K562 (cell line): Measurements from ENCODE around the gene TRIM23. TPM values are rescaled to one million over a fixed set of nuclear protein-coding genes. Genes with fewer than 3 reads are reported as not detected.
"Not testable (repeated sequence)": the region's sequence is repeated elsewhere in the genome, so short reads cannot be mapped to it uniquely, and the experiment has no call there.

ENCODE experiments used
- ATAC-seq: fragments of 200-7000 bp; cut with Tn5 transposase; 3 replicates; pipeline ENCODE4 v1.9.1; 2020; ENCODE audit warnings: moderate library complexity
- BruUV-seq: library from RNA; stranded (reverse); fragments of 400-500 nt; replicated peaks from 2 replicates; lab custom pipeline; 2021; lab: Mats Ljungman, UMichigan
- CTCF ChIA-PET: fragments of 300-600 bp; formaldehyde crosslinking; extraction: SDS; loops from one replicate; lab custom pipeline; 2021; ENCODE audit warnings: low intra/inter-chr PET ratio; lab: Yijun Ruan, JAX
- POLR2A ChIA-PET: fragments of 300-600, 350-650 bp; sonication (Branson Sonifier 250); formaldehyde crosslinking; extraction: SDS; loops from one replicate; lab custom pipeline; 2021; ENCODE audit warnings: antibody characterized with exemption, inconsistent platforms; lab: Yijun Ruan, JAX
- DNase-seq, 4 experiments: peaks; one replicate each; pipeline versions ENCODE4 v3.0.0 to v3.0.0-alpha.2; 2011 to 2018; ENCODE audit warnings: low spot score in 3 of 4, mixed read lengths in 3 of 4; ENCODE audit errors: extremely low read depth in 1 of 4
- FAIRE-seq: peaks from 2 replicates; lab custom pipeline; 2011; peaks lifted over from hg19 to GRCh38; lab: Jason Lieb, UNC
- H2AFZ ChIP-seq: 2 replicates; pipeline ENCODE4 v1.6.0; 2011; ENCODE audit warnings: low read depth, low read length, control low read depth, inconsistent platforms
- H3K27ac ChIP-seq: fragments of 200-600 bp; 3 replicates; pipeline ENCODE4 v1.8.0; 2011; ENCODE audit warnings: low read depth, mild to moderate bottlenecking, control low read depth, inconsistent platforms, low read length, moderate library complexity, mixed read lengths; ENCODE audit errors: extremely low read depth
- H3K27me3 ChIP-seq, 2 experiments: fragments of 300-600 bp in 1 of 2; 2 replicates in 1 of 2; 3 replicates in 1 of 2; pipeline versions ENCODE4 v1.6.0 to v1.8.0; 2011; ENCODE audit warnings: inconsistent platforms in 2 of 2, low read length in 2 of 2, mild to moderate bottlenecking in 1 of 2, mixed read lengths in 1 of 2, moderate library complexity in 1 of 2; ENCODE audit not compliant: control insufficient read depth in 2 of 2, insufficient read depth in 2 of 2
- H3K36me3 ChIP-seq: fragments of 300-600 bp; 3 replicates; pipeline ENCODE4 v1.8.0; 2011; ENCODE audit warnings: mild to moderate bottlenecking, low read length, inconsistent platforms; ENCODE audit not compliant: control insufficient read depth, insufficient read depth
- H3K4me1 ChIP-seq, 2 experiments: fragments of 200-600 bp in 1 of 2; replicated peaks in 1 of 2; 2 replicates in 1 of 2; 3 replicates in 1 of 2; pipeline versions ENCODE4 v1.5.1 to v1.8.0; 2011; ENCODE audit warnings: inconsistent platforms in 2 of 2, low read length in 2 of 2, mild to moderate bottlenecking in 1 of 2, mixed read lengths in 1 of 2, moderate library complexity in 1 of 2; ENCODE audit not compliant: control insufficient read depth in 2 of 2, insufficient read depth in 2 of 2
- H3K4me2 ChIP-seq: 2 replicates; pipeline ENCODE4 v1.6.1; 2011; ENCODE audit warnings: low read length, control low read depth, inconsistent platforms, mixed read lengths; ENCODE audit not compliant: insufficient read depth
- H3K4me3 ChIP-seq: fragments of 200-600 bp; sonication (generic), shearing (Covaris generic); 2 replicates; pipeline ENCODE4 v1.5.1; 2016; ENCODE audit warnings: control low read depth, inconsistent platforms
- H3K79me2 ChIP-seq: fragments of 200-600 bp; 3 replicates; pipeline ENCODE4 v1.8.0; 2011; ENCODE audit warnings: low read length, inconsistent platforms; ENCODE audit not compliant: control insufficient read depth, insufficient read depth
- H3K9ac ChIP-seq, 2 experiments: 2 replicates each; pipeline versions ENCODE4 v1.6.0 to v1.6.1; 2011; ENCODE audit warnings: low read depth in 2 of 2, low read length in 2 of 2, control low read depth in 1 of 2, inconsistent platforms in 1 of 2, mild to moderate bottlenecking in 1 of 2, mixed read lengths in 1 of 2; ENCODE audit not compliant: insufficient read depth in 1 of 2
- H3K9me1 ChIP-seq: one replicate; pipeline ENCODE4 v1.6.0; 2011; ENCODE audit warnings: inconsistent platforms, mild to moderate bottlenecking, low read length, moderate library complexity; ENCODE audit not compliant: control insufficient read depth, insufficient read depth
- H3K9me3 ChIP-seq: replicated peaks from 2 replicates; pipeline ENCODE4 v1.5.1; 2011; ENCODE audit warnings: low read depth, low read length, inconsistent platforms; ENCODE audit not compliant: control insufficient read depth, insufficient read depth
- H4K20me1 ChIP-seq: replicated peaks from 2 replicates; pipeline ENCODE4 v1.6.1; 2011; ENCODE audit warnings: low read length, inconsistent platforms, mixed read lengths; ENCODE audit not compliant: control insufficient read depth, insufficient read depth
- C11orf30 ChIP-seq: fragments of 450-650 bp; IDR thresholded peaks from 2 replicates; pipeline ENCODE4 v1.6.1; 2016; ENCODE audit warnings: low read depth, mild to moderate bottlenecking
- CEBPB ChIP-seq: fragments of 450-650 bp; IDR thresholded peaks from 2 replicates; pipeline ENCODE4 v1.6.1; 2016; ENCODE audit warnings: missing genetic modification characterization, missing compliant biosample characterization
- CEBPG ChIP-seq, 3 experiments: fragments of 200-800 bp in 1 of 3; sonication (Bioruptor generic) in 1 of 3; sonication (generic) in 1 of 3; formaldehyde crosslinking in 1 of 3; IDR thresholded peaks in 2 of 3; conservative IDR thresholded peaks in 1 of 3; 2 replicates each; pipeline versions ENCODE4 v1.6.1 to v1.8.0; 2016 to 2022; ENCODE audit warnings: missing compliant biosample characterization in 2 of 3, missing genetic modification characterization in 2 of 3, mild to moderate bottlenecking in 1 of 3, missing genetic modification reagents in 1 of 3
- GTF2E2 ChIP-seq: fragments of 200-800 bp; sonication (Bioruptor generic); IDR thresholded peaks from 2 replicates; pipeline ENCODE4 v1.6.1; 2016; ENCODE audit warnings: missing genetic modification characterization, missing compliant biosample characterization
- HDAC3 ChIP-seq: fragments of 450-650 bp; IDR thresholded peaks from 2 replicates; pipeline ENCODE4 v1.6.1; 2018; ENCODE audit warnings: borderline replicate concordance, mild to moderate bottlenecking, moderate library complexity; ENCODE audit not compliant: partially characterized antibody
- HNRNPL ChIP-seq: fragments of 200-400 bp; formaldehyde crosslinking; IDR thresholded peaks from 2 replicates; pipeline ENCODE4 v1.6.1; 2017; ENCODE audit warnings: low read depth, mild to moderate bottlenecking, low read length
- NR2C2 ChIP-seq, 2 experiments: fragments of 200-800 bp in 1 of 2; sonication (Bioruptor generic) in 1 of 2; sonication (generic) in 1 of 2; formaldehyde crosslinking in 1 of 2; IDR thresholded peaks; 2 replicates each; pipeline versions ENCODE4 v1.6.1 to v1.8.0; 2016 to 2022; ENCODE audit warnings: mild to moderate bottlenecking in 1 of 2, missing compliant biosample characterization in 1 of 2, missing genetic modification characterization in 1 of 2, missing genetic modification reagents in 1 of 2
- RAD51 ChIP-seq: fragments of 450-650 bp; IDR thresholded peaks from 2 replicates; pipeline ENCODE4 v1.7.1; 2016; ENCODE audit warnings: low read depth, mild to moderate bottlenecking, borderline replicate concordance
- TFAM ChIP-seq: fragments of 250-450 bp; sonication (Bioruptor Pico); conservative IDR thresholded peaks from 2 replicates; pipeline ENCODE4 v1.5.0; 2021; ENCODE audit warnings: mild to moderate bottlenecking, moderate library complexity
- ZBTB1 ChIP-seq: sonication (generic); formaldehyde crosslinking; IDR thresholded peaks from 2 replicates; pipeline ENCODE4 v1.8.1; 2023; ENCODE audit warnings: missing genetic modification reagents, low read depth, mild to moderate bottlenecking, borderline replicate concordance
- ZNF347 ChIP-seq: fragments of 450-650 bp; formaldehyde crosslinking; IDR thresholded peaks from 2 replicates; pipeline ENCODE4 v1.4.0; 2020; ENCODE audit warnings: low read depth, mild to moderate bottlenecking, moderate library complexity
- ZSCAN32 ChIP-seq: fragments of 450-650 bp; formaldehyde crosslinking; IDR thresholded peaks from 2 replicates; pipeline ENCODE4 v1.4.0; 2020; ENCODE audit warnings: mild to moderate bottlenecking, moderate library complexity
- WGBS: fragments of 100-300 bp; shearing (Covaris generic); methylation state at CpG from one replicate; pipeline ENCODE4 v1.1.6; 2016; ENCODE audit warnings: low coverage, mixed read lengths; ENCODE audit not compliant: insufficient coverage; ENCODE audit errors: missing lambda C conversion rate; 5-methylcytosine and 5-hydroxymethylcytosine counted together
- in situ Hi-C: fragments of 300-500 bp; cut with MboI; formaldehyde crosslinking; loops from 4 replicates; pipeline ENCODE4 v1.15.0; 2018; ENCODE audit warnings: inconsistent platforms, mixed read lengths
- intact Hi-C: fragments of 100-400 bp; cut with micrococcal nuclease; formaldehyde crosslinking; loops from 2 replicates; pipeline ENCODE4 v1.14.2; 2022
- polyA plus RNA-seq, 8 experiments: library from polyadenylated mRNA; depleted of rRNA in 4 of 8; stranded (reverse) in 5 of 8; unstranded in 3 of 8; fragments of >200 nt; fragmentation: Nextera tagmentation in 2 of 8; fragmentation: Illumina TruSeq in 1 of 8; extraction: Ambion mirVana in 2 of 8; extraction: Trizol in 1 of 8; gene quantifications; 2 replicates each; pipeline versions ENCODE4 v1.2.1 to v1.2.3, GENCODE V29; 2011 to 2014; ENCODE audit warnings: inconsistent platforms in 1 of 8, missing spikeins in 1 of 8
- total RNA-seq, 7 experiments: library from RNA; depleted of rRNA in 6 of 7; stranded (reverse); fragments of >200 nt in 6 of 7; fragmentation: Illumina TruSeq in 2 of 7; extraction: Trizol in 2 of 7; gene quantifications; 2 replicates each; pipeline versions ENCODE4 v1.2.1 to v1.2.3, GENCODE V29; 2011 to 2021; ENCODE audit warnings: low replicate concordance in 1 of 7
- TF ChIP-seq, protein P1 (sequence below): sonication (generic); formaldehyde crosslinking; IDR thresholded peaks from 2 replicates; pipeline ENCODE4 v1.8.1; 2022; ENCODE audit warnings: missing genetic modification reagents

The TRIM23 gene
- total and polyA plus RNA-seq, 9 of the 15 experiments (the other 6 are each of a cell fraction or from before 2014, with no cell fraction given), result 2.4 to 8.5 (median 4.9) TPM

DNA sequence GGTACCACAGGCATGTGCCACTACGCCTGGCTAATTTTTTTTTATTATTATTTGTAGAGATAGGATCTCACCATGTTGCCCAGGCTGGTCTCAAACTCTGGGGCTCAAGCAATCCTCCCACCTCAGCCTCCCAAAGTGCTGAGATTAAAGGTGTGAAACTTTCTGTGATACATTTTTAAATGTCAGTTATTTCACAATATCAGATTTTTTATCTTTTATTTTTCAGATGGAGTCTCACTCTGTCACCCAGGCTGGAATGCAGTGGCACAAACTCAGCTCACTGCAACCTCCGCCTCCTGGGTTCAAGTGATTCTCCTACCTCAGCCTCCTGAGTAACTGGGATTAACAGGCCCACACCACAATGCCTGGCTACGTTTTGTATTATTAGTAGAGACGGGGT, 2.2 kb downstream of the TRIM23 start:
- BruUV-seq; H4K20me1 ChIP-seq; in situ Hi-C loops; H3K36me3 ChIP-seq; H3K9me1 ChIP-seq; H3K27me3 ChIP-seq; H3K4me3 ChIP-seq; CTCF ChIA-PET; ATAC-seq; FAIRE-seq; DNase-seq; H3K27ac ChIP-seq; H3K9me3 ChIP-seq; TF ChIP-seq CEBPG, NR2C2 (CRISPR knock-in tag; IDR thresholded peaks at IDR 0.05): not testable (repeated sequence)
- intact Hi-C loops, result loop anchor here (10.0 kb wide), 1 partner anchor 303 kb away; the partner anchor contains the start of gene ERBIN
- Histone ChIP-seq H3K4me1 (peaks cover 6 to 14% of the 10 kb centered on the region in 2 experiments), H3K4me2 (peak overlapping the region; percentile 95), H3K9ac (peak overlapping the region in 1 of 2 experiments; percentile 74; a peak in 1 of 4 replicates), H3K79me2 (peaks cover 62% of the 10 kb centered on the region), H2AFZ (peak overlapping the region; percentile 32; the same call in 1 of the 2 replicates)
- POLR2A ChIA-PET, result interaction anchor here (1.0 kb wide), 1 partner anchor 25 kb away, joined by 4 read pairs; no protein-coding TSS in a partner anchor
- TF ChIP-seq CEBPB (tag), result peak; percentile 77
- TF ChIP-seq CEBPG (tag; conservative IDR thresholded peaks at IDR 0.05 in 1 of 2, IDR thresholded peaks at IDR 0.05 in 1 of 2), result 0 out of 4 replicates have a peak, but pooled peaks have one; percentile 8 to 22
- TF ChIP-seq NR2C2 (tag; IDR thresholded peaks at IDR 0.05), result 0 out of 2 replicates have a peak, but pooled peaks have one; percentile 22
- WGBS, result 51% methylated on average over 4 of the region's 4 CpGs

DNA sequence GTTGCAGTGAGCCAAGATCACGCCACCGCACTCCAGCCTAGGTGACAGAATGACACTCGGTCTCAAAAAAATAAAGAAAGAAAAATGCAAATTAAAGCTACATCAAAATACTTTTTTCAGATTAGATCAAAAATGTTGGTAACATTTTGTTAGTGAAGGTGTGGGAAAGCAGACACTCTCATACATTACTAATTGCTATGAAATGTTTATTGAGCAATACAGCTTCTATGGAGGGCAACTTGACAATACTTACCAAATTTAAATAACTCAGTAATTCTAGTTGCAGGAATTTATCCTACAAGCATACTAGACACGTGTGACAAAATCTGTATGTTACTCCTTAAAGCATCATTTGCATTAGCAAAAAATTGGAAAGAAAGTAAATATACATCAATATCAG, 4.1 kb downstream of the TRIM23 start:
- no peak for ATAC-seq
- POLR2A ChIA-PET, result no interaction called here
- Histone ChIP-seq H3K4me2 (no peak overlapping the region), H3K27me3 (no peaks in the 10 kb centered on the region), H3K9me1 (no peaks in the 10 kb centered on the region), H3K9ac (no peak overlapping the region), H3K27ac (no peak overlapping the region), H2AFZ (no peak overlapping the region), H4K20me1 (no peaks in the 10 kb centered on the region), H3K4me3 (no peak overlapping the region), H3K79me2 (peaks cover 42% of the 10 kb centered on the region), H3K36me3 (peaks cover 6% of the 10 kb centered on the region; the same call in 2 of the 3 replicates), H3K9me3 (no peaks in the 10 kb centered on the region), H3K4me1 (peaks cover 6 to 7% of the 10 kb centered on the region in 2 experiments)
- TF ChIP-seq RAD51 (no peak), GTF2E2 (tag) (no peak), C11orf30 (no peak), ZBTB1 (no peak), HNRNPL (no peak), ZNF347 (CRISPR knock-in tag) (no peak), HDAC3 (no peak), ZSCAN32 (CRISPR knock-in tag) (no peak), TFAM (CRISPR knock-in tag) (no peak)
- TF ChIP-seq, protein P1, sequence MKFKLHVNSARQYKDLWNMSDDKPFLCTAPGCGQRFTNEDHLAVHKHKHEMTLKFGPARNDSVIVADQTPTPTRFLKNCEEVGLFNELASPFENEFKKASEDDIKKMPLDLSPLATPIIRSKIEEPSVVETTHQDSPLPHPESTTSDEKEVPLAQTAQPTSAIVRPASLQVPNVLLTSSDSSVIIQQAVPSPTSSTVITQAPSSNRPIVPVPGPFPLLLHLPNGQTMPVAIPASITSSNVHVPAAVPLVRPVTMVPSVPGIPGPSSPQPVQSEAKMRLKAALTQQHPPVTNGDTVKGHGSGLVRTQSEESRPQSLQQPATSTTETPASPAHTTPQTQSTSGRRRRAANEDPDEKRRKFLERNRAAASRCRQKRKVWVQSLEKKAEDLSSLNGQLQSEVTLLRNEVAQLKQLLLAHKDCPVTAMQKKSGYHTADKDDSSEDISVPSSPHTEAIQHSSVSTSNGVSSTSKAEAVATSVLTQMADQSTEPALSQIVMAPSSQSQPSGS (CRISPR knock-in tag), result no peak
- intact Hi-C loops (loop anchor here (10.0 kb wide), 1 partner anchor 305 kb away; the partner anchor contains the start of gene ERBIN), in situ Hi-C loops (no loop called here)
- no peak for DNase-seq
- BruUV-seq, result no TSS peak
- WGBS, result 77% methylated on average over 4 of the region's 4 CpGs
- CTCF ChIA-PET, result no interaction called here
- no peak for FAIRE-seq
